WTC11 (cell line): ENCODE data around the gene PIP4K2A.

ENCODE experiments used
- GRHL2 ChIP-seq: fragments of 250-450 bp; sonication (Bioruptor Pico); IDR thresholded peaks from 2 replicates; pipeline ENCODE4 v1.8.0; 2022; ENCODE audit warnings: mild to moderate bottlenecking, moderate library complexity; ENCODE audit not compliant: insufficient replicate concordance, severe bottlenecking
- JUN ChIP-seq: sonication (generic); formaldehyde crosslinking; IDR thresholded peaks from 2 replicates; pipeline ENCODE4 v1.8.0; 2023; ENCODE audit warnings: mild to moderate bottlenecking, missing genetic modification reagents
- OVOL2 ChIP-seq: fragments of 250-450 bp; sonication (Bioruptor Pico); IDR thresholded peaks from 2 replicates; pipeline ENCODE4 v1.9.0; 2021; ENCODE audit warnings: mild to moderate bottlenecking, borderline replicate concordance
- SP1 ChIP-seq: sonication (generic); formaldehyde crosslinking; conservative IDR thresholded peaks from 2 replicates; pipeline ENCODE4 v1.8.1; 2022; ENCODE audit warnings: missing genetic modification reagents
- TCF7 ChIP-seq: sonication (generic); formaldehyde crosslinking; IDR thresholded peaks from 2 replicates; pipeline ENCODE4 v1.8.0; 2022; ENCODE audit warnings: mild to moderate bottlenecking, low read depth, missing genetic modification reagents, moderate library complexity
- TEAD1 ChIP-seq: sonication (generic); formaldehyde crosslinking; IDR thresholded peaks from 2 replicates; pipeline ENCODE4 v1.8.0; 2022; ENCODE audit warnings: mild to moderate bottlenecking, missing genetic modification reagents
- ZNF121 ChIP-seq: sonication (generic); formaldehyde crosslinking; IDR thresholded peaks from 2 replicates; pipeline ENCODE4 v1.8.0; 2023; ENCODE audit warnings: missing genetic modification reagents
- ZNF263 ChIP-seq: sonication (generic); formaldehyde crosslinking; IDR thresholded peaks from 2 replicates; pipeline ENCODE4 v1.8.1; 2022; ENCODE audit warnings: low read depth, mild to moderate bottlenecking, moderate library complexity, missing genetic modification reagents
- TF ChIP-seq, protein P1 (sequence below): fragments of 200-600 bp; IDR thresholded peaks from 2 replicates; pipeline ENCODE4 v1.8.0; 2022; ENCODE audit warnings: antibody characterized with exemption
- TF ChIP-seq, protein P2 (sequence below): sonication (generic); formaldehyde crosslinking; IDR thresholded peaks from 2 replicates; pipeline ENCODE4 v1.8.0; 2022; ENCODE audit warnings: mild to moderate bottlenecking, missing genetic modification reagents
- TF ChIP-seq, protein P3 (sequence below): sonication (generic); formaldehyde crosslinking; IDR thresholded peaks from 2 replicates; pipeline ENCODE4 v1.8.1; 2022; ENCODE audit warnings: low read depth, mild to moderate bottlenecking, moderate library complexity, missing genetic modification reagents, borderline replicate concordance

DNA sequence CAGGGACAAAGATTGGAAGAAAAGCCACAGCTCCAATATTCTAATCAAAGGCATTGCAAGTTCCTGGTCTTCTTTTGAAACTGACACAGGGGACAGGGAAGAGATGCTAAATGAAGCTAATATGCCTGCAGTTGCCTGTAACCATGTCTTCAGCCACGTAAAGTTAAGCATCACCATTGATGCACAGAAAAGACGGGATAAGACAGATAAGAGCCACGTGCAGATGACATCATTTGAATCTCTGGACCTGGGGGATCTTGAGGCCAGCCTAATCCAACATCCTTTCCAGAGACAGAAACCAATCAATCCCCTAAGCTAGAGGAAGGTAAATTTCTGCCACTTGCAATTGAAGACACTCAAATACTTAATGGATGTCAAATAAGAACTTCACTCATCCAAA lies 93.4 kb downstream of the PIP4K2A start:
- TF ChIP-seq, protein P1, sequence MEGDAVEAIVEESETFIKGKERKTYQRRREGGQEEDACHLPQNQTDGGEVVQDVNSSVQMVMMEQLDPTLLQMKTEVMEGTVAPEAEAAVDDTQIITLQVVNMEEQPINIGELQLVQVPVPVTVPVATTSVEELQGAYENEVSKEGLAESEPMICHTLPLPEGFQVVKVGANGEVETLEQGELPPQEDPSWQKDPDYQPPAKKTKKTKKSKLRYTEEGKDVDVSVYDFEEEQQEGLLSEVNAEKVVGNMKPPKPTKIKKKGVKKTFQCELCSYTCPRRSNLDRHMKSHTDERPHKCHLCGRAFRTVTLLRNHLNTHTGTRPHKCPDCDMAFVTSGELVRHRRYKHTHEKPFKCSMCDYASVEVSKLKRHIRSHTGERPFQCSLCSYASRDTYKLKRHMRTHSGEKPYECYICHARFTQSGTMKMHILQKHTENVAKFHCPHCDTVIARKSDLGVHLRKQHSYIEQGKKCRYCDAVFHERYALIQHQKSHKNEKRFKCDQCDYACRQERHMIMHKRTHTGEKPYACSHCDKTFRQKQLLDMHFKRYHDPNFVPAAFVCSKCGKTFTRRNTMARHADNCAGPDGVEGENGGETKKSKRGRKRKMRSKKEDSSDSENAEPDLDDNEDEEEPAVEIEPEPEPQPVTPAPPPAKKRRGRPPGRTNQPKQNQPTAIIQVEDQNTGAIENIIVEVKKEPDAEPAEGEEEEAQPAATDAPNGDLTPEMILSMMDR, result no peak
- TF ChIP-seq, protein P2, sequence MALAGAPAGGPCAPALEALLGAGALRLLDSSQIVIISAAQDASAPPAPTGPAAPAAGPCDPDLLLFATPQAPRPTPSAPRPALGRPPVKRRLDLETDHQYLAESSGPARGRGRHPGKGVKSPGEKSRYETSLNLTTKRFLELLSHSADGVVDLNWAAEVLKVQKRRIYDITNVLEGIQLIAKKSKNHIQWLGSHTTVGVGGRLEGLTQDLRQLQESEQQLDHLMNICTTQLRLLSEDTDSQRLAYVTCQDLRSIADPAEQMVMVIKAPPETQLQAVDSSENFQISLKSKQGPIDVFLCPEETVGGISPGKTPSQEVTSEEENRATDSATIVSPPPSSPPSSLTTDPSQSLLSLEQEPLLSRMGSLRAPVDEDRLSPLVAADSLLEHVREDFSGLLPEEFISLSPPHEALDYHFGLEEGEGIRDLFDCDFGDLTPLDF (CRISPR knock-in tag), result no peak
- TF ChIP-seq JUN (no peak), TCF7 (no peak), TEAD1 (CRISPR knock-in tag) (no peak), OVOL2 (CRISPR knock-in tag) (no peak), ZNF263 (CRISPR knock-in tag) (no peak), GRHL2 (CRISPR knock-in tag) (no peak), SP1 (no peak), ZNF121 (no peak)
- TF ChIP-seq, protein P3, sequence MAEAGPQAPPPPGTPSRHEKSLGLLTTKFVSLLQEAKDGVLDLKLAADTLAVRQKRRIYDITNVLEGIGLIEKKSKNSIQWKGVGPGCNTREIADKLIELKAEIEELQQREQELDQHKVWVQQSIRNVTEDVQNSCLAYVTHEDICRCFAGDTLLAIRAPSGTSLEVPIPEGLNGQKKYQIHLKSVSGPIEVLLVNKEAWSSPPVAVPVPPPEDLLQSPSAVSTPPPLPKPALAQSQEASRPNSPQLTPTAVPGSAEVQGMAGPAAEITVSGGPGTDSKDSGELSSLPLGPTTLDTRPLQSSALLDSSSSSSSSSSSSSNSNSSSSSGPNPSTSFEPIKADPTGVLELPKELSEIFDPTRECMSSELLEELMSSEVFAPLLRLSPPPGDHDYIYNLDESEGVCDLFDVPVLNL (CRISPR knock-in tag), result no peak
